Measurements from ENCODE around the gene MYO5C. TPM values are rescaled to one million over a fixed set of nuclear protein-coding genes. Genes with fewer than 3 reads are reported as not detected.

Gene MYO5C
- total and polyA plus RNA-seq, 2 of the 4 experiments (the other 2 are of a cell fraction), result under 0.01 to 0.03 TPM

DNA sequence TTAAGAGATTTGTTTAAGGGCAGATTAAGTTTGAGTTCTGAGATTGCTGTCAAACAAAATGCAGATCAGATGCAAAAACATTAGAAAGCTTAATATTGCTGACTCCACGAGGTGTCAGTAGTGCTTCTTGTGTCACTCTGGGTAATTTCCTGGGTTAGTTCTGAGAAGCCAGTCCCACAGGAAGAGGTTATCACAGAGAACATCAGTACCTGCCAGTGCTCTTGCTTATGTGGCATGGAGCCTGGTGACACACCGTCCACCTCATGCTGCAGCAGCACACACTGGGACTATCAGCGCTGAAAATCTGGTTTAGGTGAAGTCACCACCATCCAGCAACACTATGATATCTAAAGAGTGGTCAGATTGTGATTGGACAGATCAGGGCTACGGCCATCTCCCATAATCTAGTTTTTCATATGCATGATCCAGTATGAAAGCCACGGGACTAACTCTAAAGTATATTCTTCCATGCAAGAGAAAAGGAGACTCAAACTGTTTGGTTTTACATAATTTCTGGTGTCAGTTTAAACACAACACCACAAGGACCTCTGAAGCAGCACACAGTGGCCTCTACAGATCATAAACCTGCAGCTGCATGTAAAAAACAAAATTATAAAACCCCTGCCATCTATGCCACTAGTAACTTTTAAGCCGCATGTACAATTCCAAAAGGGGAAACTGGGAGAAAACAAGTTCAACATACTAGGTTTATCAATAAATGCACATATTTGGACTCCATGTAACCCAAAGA, 36.1 kb upstream of the MYO5C start:
- Histone ChIP-seq H3K9me1 (ENCODE audit: insufficient read depth, low read length) (peaks cover 6% of the 10 kb centered on the region), H3K36me3 (ENCODE audit: control insufficient read depth, insufficient read depth, low read length) (peaks cover 4% of the 10 kb centered on the region), H3K4ac (ENCODE audit: low read depth, low read length) (no peak overlapping the region), H3K4me3 (ENCODE audit: insufficient read depth, low read depth, low read length) (no peak overlapping the region), H2BK120ac (ENCODE audit: low read depth, low read length) (no peak overlapping the region), H3K18ac (ENCODE audit: low read depth, low read length) (no peak overlapping the region), H3K56ac (ENCODE audit: extremely low read depth, insufficient read depth, low read length) (no peak overlapping the region), H2BK15ac (ENCODE audit: low read depth, low read length) (no peak overlapping the region), H4K5ac (ENCODE audit: low read depth, low read length) (no peak overlapping the region), H3K9ac (ENCODE audit: low read depth, low read length) (no peak overlapping the region), H3K27me3 (ENCODE audit: control insufficient read depth, insufficient read depth, low read length) (no peaks in the 10 kb centered on the region), H2BK20ac (ENCODE audit: low read depth, low read length) (no peak overlapping the region), H2AK9ac (replicated peaks; ENCODE audit: low read depth, low read length, poor library complexity) (no peak overlapping the region), H3K9me3 (ENCODE audit: control insufficient read depth, insufficient read depth, low read length) (no peaks in the 10 kb centered on the region), H3K4me1 (ENCODE audit: control insufficient read depth, insufficient read depth, low read length) (peaks cover 4% of the 10 kb centered on the region; the same call in 1 of the 2 replicates), H4K20me1 (ENCODE audit: insufficient read depth, low read length) (no peaks in the 10 kb centered on the region; the same call in 1 of the 2 replicates), H4K91ac (ENCODE audit: insufficient read depth, low read depth, low read length) (no peak overlapping the region), H3K14ac (replicated peaks; ENCODE audit: low read depth, low read length) (no peak overlapping the region), H3K23ac (ENCODE audit: low read depth, low read length) (no peak overlapping the region), H2AFZ (replicated peaks; ENCODE audit: low read length, poor library complexity) (no peak overlapping the region), H2AK5ac (ENCODE audit: low read depth, low read length) (no peak overlapping the region), H4K8ac (ENCODE audit: low read depth in 2 of 2, low read length in 2 of 2) (no peak overlapping the region), H3K79me1 (ENCODE audit: low read depth in 1 of 2, low read length in 2 of 2) (no peaks in the 10 kb centered on the region), H3K27ac (ENCODE audit: insufficient read depth, low read length) (no peak overlapping the region), H2BK5ac (ENCODE audit: low read depth, low read length, poor library complexity, severe bottlenecking) (no peak overlapping the region), H3K4me2 (ENCODE audit: low read depth, low read length) (no peak overlapping the region)
- dilution Hi-C loops (cut with HindIII; ENCODE audit: low sequenced_read_pairs, unreplicated experiment) (no loop called here), in situ Hi-C loops (cut with MboI; ENCODE audit: low sequenced_read_pairs) (loop anchor here (10.0 kb wide), 1 partner anchor 403 kb away; no protein-coding TSS in a partner anchor), intact Hi-C loops (cut with micrococcal nuclease) (loop anchor here (1.0 to 5.0 kb wide), 3 partner anchors 75 to 401 kb away; partner anchors contain the start of gene ARPP19)
- POLR2A ChIA-PET (ENCODE audit: unreplicated experiment), result no interaction called here
- CTCF ChIA-PET, result interaction anchor here (0.7 to 1.3 kb wide), 4 partner anchors 17 to 404 kb away, joined by 3 to 4 read pairs (median 3); no protein-coding TSS in a partner anchor
- TF ChIP-seq MAZ (IDR thresholded peaks at IDR 0.05; ENCODE audit: borderline replicate concordance, low read depth, low read length) (no peak), RCOR1 (IDR thresholded peaks at IDR 0.05; ENCODE audit: insufficient replicate concordance, low read length) (no peak), RAD21 (IDR thresholded peaks at IDR 0.05; ENCODE audit: low read length) (peak; percentile 63), SMC3 (IDR thresholded peaks at IDR 0.05; ENCODE audit: low read depth, low read length) (peak; percentile 51)
- TF ChIP-seq, protein P1, sequence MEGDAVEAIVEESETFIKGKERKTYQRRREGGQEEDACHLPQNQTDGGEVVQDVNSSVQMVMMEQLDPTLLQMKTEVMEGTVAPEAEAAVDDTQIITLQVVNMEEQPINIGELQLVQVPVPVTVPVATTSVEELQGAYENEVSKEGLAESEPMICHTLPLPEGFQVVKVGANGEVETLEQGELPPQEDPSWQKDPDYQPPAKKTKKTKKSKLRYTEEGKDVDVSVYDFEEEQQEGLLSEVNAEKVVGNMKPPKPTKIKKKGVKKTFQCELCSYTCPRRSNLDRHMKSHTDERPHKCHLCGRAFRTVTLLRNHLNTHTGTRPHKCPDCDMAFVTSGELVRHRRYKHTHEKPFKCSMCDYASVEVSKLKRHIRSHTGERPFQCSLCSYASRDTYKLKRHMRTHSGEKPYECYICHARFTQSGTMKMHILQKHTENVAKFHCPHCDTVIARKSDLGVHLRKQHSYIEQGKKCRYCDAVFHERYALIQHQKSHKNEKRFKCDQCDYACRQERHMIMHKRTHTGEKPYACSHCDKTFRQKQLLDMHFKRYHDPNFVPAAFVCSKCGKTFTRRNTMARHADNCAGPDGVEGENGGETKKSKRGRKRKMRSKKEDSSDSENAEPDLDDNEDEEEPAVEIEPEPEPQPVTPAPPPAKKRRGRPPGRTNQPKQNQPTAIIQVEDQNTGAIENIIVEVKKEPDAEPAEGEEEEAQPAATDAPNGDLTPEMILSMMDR (conservative IDR thresholded peaks at IDR 0.05; ENCODE audit: low read depth, low read length), result peak; percentile 51
- ATAC-seq (ENCODE audit: low read depth), result peak; percentile 47; the same call in 1 of the 2 replicates
- 0% methylated on average over 1 of the region's 6 CpGs; no CpG with 5 or more reads in 1 of the 2 experiments for WGBS, 2 experiments (ENCODE audit: extremely low coverage in 2 of 2, insufficient read length in 1 of 2)
- BruUV-seq (replicated peaks), result no TSS peak
- DNase-seq, result peak; percentile 54
